ENCODE data around the gene HINT1. TPM values are rescaled to one million over a fixed set of nuclear protein-coding genes. Genes with fewer than 3 reads are reported as not detected.

The HINT1 gene
- total and polyA plus RNA-seq, 9 of the 15 experiments (the other 6 are each of a cell fraction or from before 2014, with no cell fraction given), result 296 to 1,027 (median 500) TPM

- no TSS peak for BruUV-seq (replicated peaks)
- TF ChIP-seq C11orf30 (IDR thresholded peaks at IDR 0.05; ENCODE audit: low read depth), result peak; percentile 85
- TF ChIP-seq MAFK (IDR thresholded peaks at IDR 0.05; ENCODE audit: low read length), result peak; percentile 87
- TF ChIP-seq ZNF316 (IDR thresholded peaks at IDR 0.05), result peak; percentile 92
- TF ChIP-seq HDAC2 (IDR thresholded peaks at IDR 0.05), result no peak
- peak; percentile 79 for TF ChIP-seq MAFG (tag; conservative IDR thresholded peaks at IDR 0.05)
- peak; percentile 89 for TF ChIP-seq MAFF (IDR thresholded peaks at IDR 0.05; ENCODE audit: low read length)
- no peak for TF ChIP-seq ZNF764 (CRISPR knock-in tag; IDR thresholded peaks at IDR 0.05; ENCODE audit: low read depth)
- Histone ChIP-seq H3K79me2 (ENCODE audit: control insufficient read depth, insufficient read depth, low read length) (peaks cover 9% of the 10 kb centered on the region; the same call in 2 of the 3 replicates), H3K9me1 (ENCODE audit: control insufficient read depth, insufficient read depth, low read length) (no peaks in the 10 kb centered on the region), H3K9ac (ENCODE audit: insufficient read depth in 1 of 2, low read depth in 2 of 2, low read length in 2 of 2) (no peak overlapping the region), H3K4me3 (no peak overlapping the region), H3K36me3 (ENCODE audit: control insufficient read depth, insufficient read depth, low read length) (peaks cover 50% of the 10 kb centered on the region), H3K27ac (ENCODE audit: extremely low read depth, low read depth, low read length) (no peak overlapping the region), H3K4me1 (replicated peaks in 1 of 2; ENCODE audit: control insufficient read depth in 2 of 2, insufficient read depth in 2 of 2, low read length in 2 of 2) (peaks cover 0 to 16% of the 10 kb centered on the region in 2 experiments; a peak in 3 of 5 replicates), H2AFZ (ENCODE audit: low read depth, low read length) (no peak overlapping the region), H4K20me1 (replicated peaks; ENCODE audit: control insufficient read depth, insufficient read depth, low read length) (no peaks in the 10 kb centered on the region), H3K4me2 (ENCODE audit: insufficient read depth, low read length) (no peak overlapping the region), H3K9me3 (replicated peaks; ENCODE audit: control insufficient read depth, insufficient read depth, low read depth, low read length) (no peaks in the 10 kb centered on the region), H3K27me3 (ENCODE audit: control insufficient read depth in 2 of 2, insufficient read depth in 2 of 2, low read length in 2 of 2) (no peaks in the 10 kb centered on the region)
- no peak for DNase-seq (ENCODE audit: extremely low read depth in 1 of 4, low spot score in 3 of 4)
- POLR2A ChIA-PET, result no interaction called here
- intact Hi-C loops (cut with micrococcal nuclease) (no loop called here), in situ Hi-C loops (cut with MboI) (no loop called here)
- no peak for ATAC-seq
- no peak for FAIRE-seq
- CTCF ChIA-PET (ENCODE audit: low intra/inter-chr PET ratio), result no interaction called here
Observed at GRCh38 chr5:131185523-131186104, 20.6 kb upstream of the HINT1 start.

- H3K4me2 ChIP-seq (ENCODE audit: insufficient read depth, low read length), result no peak overlapping the region
- no peak overlapping the region for H3K4me3 ChIP-seq
- H3K4me1 ChIP-seq (replicated peaks in 1 of 2; ENCODE audit: control insufficient read depth in 2 of 2, insufficient read depth in 2 of 2, low read length in 2 of 2), result peaks cover 8 to 23% of the 10 kb centered on the region in 2 experiments
- no peaks in the 10 kb centered on the region for H3K9me1 ChIP-seq (ENCODE audit: control insufficient read depth, insufficient read depth, low read length)
- POLR2A ChIA-PET, result interaction anchor here (0.7 to 1.4 kb wide), 2 partner anchors 16 to 20 kb away, joined by 3 read pairs; no protein-coding TSS in a partner anchor
- peaks cover 33% of the 10 kb centered on the region for H3K79me2 ChIP-seq (ENCODE audit: control insufficient read depth, insufficient read depth, low read length)
- no peak for ATAC-seq
- no peaks in the 10 kb centered on the region for H4K20me1 ChIP-seq (replicated peaks; ENCODE audit: control insufficient read depth, insufficient read depth, low read length)
- peak overlapping the region in 1 of 2 experiments; percentile 40; a peak in 1 of 4 replicates for H3K9ac ChIP-seq (ENCODE audit: insufficient read depth in 1 of 2, low read depth in 2 of 2, low read length in 2 of 2)
- CTCF ChIA-PET (ENCODE audit: low intra/inter-chr PET ratio), result no interaction called here
- 0 out of 2 replicates have a peak overlapping the region, but pooled peaks have one; percentile 44 for H2AFZ ChIP-seq (ENCODE audit: low read depth, low read length)
- H3K27ac ChIP-seq (ENCODE audit: extremely low read depth, low read depth, low read length), result peak overlapping the region; percentile 68; the same call in 1 of the 3 replicates
- no peak for FAIRE-seq
- intact Hi-C loops (cut with micrococcal nuclease) (no loop called here), in situ Hi-C loops (cut with MboI) (no loop called here)
- H3K9me3 ChIP-seq (replicated peaks; ENCODE audit: control insufficient read depth, insufficient read depth, low read depth, low read length), result no peaks in the 10 kb centered on the region
- peaks cover 38% of the 10 kb centered on the region; the same call in 2 of the 3 replicates for H3K36me3 ChIP-seq (ENCODE audit: control insufficient read depth, insufficient read depth, low read length)
- DNase-seq (ENCODE audit: extremely low read depth in 1 of 4, low spot score in 3 of 4), result no peak
- no peaks in the 10 kb centered on the region for H3K27me3 ChIP-seq (ENCODE audit: control insufficient read depth in 2 of 2, insufficient read depth in 2 of 2, low read length in 2 of 2)
- no TSS peak for BruUV-seq (replicated peaks)
- TF ChIP-seq FOXJ2 (tag; IDR thresholded peaks at IDR 0.05), result no peak
- TF ChIP-seq PCBP2 (IDR thresholded peaks at IDR 0.05; ENCODE audit: low read depth, low read length, poor library complexity, severe bottlenecking), result no peak
- no peak for TF ChIP-seq NFE2L1 (tag; IDR thresholded peaks at IDR 0.05; ENCODE audit: borderline replicate concordance, low read depth)
- TF ChIP-seq SUPT5H (IDR thresholded peaks at IDR 0.05), result no peak
- no peak for TF ChIP-seq CHD2 (IDR thresholded peaks at IDR 0.05; ENCODE audit: low read depth, low read length)
- TF ChIP-seq EP300 (IDR thresholded peaks at IDR 0.05; ENCODE audit: low read length), result peak; percentile 18; the same call in 1 of the 2 replicates
- TF ChIP-seq, protein P1, sequence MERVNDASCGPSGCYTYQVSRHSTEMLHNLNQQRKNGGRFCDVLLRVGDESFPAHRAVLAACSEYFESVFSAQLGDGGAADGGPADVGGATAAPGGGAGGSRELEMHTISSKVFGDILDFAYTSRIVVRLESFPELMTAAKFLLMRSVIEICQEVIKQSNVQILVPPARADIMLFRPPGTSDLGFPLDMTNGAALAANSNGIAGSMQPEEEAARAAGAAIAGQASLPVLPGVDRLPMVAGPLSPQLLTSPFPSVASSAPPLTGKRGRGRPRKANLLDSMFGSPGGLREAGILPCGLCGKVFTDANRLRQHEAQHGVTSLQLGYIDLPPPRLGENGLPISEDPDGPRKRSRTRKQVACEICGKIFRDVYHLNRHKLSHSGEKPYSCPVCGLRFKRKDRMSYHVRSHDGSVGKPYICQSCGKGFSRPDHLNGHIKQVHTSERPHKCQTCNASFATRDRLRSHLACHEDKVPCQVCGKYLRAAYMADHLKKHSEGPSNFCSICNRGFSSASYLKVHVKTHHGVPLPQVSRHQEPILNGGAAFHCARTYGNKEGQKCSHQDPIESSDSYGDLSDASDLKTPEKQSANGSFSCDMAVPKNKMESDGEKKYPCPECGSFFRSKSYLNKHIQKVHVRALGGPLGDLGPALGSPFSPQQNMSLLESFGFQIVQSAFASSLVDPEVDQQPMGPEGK (CRISPR knock-in tag; IDR thresholded peaks at IDR 0.05; ENCODE audit: borderline replicate concordance), result no peak
- no peak for TF ChIP-seq TEAD2 (tag; IDR thresholded peaks at IDR 0.05)
- TF ChIP-seq SMARCC2 (IDR thresholded peaks at IDR 0.05; ENCODE audit: low read depth), result no peak
- TF ChIP-seq CC2D1A (IDR thresholded peaks at IDR 0.05), result peak; percentile 41; the same call in 1 of the 2 replicates
- no peak for TF ChIP-seq CBFB (CRISPR knock-in tag; IDR thresholded peaks at IDR 0.05)
Observed at GRCh38 chr5:131182839-131183238, 17.8 kb upstream of the HINT1 start.

Measured in K562 (cell line).